Right forelimb (tissue), 1 donor: ENCODE data around the gene MAP4.
"Not testable (repeated sequence)": the region's sequence is repeated elsewhere in the genome, so short reads cannot be mapped to it uniquely, and the experiment has no call there.

Experiments used
- DNase-seq: peaks from one replicate; pipeline ENCODE4 v3.0.0-alpha.2; 2018

MAP4 gene

DNA sequence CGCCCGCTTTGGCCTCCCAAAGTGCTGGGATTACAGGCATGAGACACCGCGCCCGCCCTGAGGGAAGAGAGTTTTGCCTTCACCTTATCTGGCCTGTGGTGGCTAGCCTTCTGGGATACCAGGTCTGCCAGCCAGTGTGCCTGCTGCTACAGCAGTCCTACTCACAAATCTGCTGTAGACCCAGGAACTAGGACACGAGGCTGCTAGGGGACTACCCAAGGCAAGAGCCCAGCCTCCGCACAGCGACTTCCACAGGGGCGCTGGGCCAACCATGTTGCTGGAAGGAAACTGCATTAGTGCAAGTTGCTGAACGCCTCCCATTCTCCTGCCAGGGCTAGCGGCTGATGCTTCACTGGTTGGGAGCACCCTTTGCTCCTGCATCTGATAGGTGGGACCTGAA, 159.5 kb downstream of the MAP4 start:
- DNase-seq = no peak

DNA sequence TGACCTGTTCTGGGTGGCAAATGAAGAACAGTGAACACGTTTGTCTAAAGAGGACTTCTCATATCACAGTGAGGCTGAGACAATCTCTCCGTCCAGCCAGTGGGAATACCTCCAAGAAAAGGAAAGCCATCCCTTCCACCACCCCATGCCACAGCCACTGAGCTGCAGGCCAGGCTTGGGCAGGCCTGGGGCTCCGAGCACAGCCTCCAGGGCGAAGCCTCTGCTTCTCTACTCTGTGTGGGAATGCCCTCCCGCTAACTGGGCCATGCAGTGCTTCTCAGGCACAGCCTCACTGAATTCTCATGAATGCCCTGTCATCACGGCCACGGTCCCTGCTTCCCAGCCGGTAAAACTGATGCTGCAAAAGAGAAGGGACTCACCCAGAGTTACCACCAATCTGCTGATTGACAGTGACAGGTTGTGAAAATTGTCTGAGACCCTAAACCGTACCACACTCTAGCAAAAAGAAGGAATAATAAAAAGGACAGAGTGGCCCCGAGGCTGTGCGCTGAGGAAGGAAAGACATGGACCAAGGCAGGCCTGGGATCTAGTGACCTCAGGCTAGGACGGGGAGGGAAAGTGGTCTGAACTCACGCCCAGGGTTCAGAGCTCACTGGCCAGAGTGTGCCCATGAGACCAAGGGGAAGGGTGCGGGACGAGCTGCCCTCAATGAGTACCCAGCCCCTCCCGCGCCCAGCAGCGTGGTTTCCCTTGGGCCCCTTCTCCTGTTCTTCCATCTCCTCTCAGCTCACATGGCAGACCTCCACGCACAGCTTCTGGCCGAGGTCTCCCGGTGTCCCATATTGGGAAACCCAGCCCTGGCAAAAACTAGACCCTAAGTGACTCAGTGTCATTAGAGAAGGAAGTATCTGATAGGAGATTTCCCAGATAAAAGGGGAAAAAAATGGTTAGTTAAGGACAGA, 160.5 kb downstream of the MAP4 start:
- no peak for DNase-seq

DNA sequence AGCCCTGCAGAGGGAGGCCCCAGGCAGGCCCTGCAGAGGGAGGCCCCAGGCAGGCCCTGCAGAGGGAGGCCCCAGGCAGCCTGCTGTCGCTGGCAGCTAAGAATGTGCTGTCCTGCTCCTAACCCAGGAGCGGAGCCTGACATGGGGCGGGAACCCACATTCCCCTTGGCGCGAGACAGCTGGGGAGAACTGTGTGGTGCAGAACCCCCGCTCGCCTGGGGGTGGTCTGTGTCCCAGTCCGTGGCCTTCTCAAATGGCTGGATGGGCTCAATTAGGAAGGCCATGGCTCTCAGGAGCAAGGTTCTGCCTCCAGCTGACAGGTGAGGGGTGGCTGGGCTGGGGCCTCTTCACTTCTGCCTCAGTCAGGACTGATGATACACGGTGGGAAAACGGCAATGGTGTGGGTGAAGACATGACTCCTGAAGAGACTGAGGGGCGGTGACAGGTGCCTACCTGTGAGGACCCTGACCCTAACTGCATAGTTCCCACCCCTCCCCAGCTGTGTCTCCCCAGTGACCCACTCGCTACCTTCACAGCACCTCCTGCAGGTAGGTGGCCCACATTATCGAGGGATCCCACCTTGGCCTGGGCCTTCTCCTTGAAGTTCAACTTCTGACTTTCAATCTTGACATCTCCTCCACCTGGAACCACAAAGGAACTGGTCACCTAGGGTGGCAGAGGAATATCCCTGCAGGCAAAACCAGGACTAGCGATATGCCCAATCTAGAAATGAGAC, 161.3 kb downstream of the MAP4 start:
- DNase-seq = no peak

DNA sequence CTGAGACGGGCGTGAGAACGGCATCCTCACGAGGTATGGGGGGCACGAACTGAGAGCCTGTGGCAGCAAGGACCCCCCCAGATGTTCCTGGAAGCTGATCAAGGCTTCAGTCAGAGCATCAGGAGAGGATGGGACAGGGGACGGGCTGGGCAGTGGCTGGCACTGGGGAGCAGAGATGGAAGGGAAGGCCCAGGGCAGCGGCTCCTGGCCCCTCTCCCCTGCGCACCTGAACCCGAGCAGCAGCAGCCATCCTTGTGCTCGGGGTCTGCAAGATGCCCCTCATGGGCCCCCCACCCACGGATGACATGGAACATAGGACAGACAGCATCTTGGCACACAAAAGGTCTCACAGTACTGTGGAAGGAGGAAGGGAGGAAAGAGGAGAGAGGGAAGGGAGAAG, 161.9 kb downstream of the MAP4 start:
- DNase-seq = no peak

DNA sequence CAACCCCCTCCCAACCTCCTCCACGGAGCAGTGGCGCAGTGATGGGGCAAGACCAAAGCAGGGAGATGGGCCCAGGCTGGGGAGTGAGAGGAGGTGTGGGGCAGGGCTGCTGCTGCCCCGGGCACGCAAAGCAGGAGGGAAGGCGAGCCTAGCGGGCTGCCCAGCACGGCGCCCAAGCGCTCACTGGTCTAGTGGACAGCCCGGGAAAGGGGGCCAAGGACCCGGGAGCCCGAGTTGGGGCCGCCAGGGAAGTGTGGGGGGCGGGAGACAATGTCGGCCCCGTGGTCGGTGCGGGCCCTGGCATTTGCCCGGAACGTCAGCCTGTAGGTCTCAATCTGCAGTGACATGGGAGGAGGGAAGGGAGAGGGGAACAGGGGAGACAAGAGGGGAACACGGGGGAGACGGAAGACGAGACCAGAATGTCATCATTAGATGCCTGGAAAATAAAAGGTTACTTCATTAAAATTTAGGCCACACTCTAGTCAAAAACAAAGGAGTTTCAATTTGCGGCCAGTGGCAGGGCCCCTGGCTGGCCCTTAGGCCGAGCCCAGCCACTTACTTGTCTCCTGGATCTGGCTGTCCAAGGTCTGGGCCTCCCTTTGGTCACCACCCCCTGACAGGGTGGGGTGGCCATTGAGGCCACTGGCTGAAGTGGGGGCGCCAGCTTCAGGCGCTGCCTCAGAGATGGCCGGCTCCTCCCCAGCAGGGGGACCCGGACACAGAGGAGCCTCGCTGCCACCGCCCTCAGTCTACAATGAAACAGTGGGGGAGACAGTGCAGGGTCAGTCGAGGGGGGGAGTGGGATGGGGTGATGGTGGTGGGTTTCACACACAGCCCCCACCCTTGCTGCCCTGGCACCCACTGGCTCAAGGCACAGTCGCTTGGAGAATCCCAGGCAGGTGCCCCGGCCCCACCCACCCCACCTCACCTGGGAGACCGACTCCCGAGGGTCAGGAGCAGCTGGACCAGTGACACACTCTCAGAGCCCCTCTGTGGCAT, 163.3 kb downstream of the MAP4 start:
- no peak for DNase-seq

DNA sequence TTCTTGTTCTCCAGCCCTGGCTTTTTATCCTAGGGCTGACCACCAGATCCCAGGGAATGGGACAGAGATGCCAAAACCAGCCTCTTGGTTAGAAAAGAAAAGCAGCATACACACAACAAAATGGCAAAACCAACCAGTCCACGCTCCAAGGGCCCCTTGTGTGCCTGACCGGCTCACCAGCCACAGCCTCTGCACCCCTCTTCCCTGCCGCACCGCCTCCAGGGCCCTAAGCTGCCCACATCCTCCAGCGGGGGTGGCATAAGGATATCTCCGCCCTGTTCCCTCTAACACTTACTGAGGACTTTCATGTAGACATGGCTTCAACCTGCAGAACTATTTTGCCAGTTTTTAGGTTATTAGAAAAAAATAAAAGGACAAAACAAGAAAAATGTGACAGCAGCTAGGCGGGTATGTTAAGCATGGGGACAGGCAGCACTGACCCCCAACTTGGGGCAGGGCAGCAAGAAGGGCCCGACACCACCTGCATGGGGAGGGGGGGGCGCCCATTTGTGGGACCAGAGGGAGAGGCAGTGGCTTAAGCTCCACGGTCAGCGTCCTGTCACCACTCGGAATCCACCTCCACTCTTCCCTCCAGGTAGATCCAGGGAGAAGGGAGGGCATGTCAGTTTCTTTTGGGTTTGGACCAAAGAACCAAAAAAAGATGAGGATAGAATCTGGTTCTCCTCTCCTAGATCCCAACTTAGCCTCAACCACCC, 164.2 kb downstream of the MAP4 start:
- DNase-seq = no peak

DNA sequence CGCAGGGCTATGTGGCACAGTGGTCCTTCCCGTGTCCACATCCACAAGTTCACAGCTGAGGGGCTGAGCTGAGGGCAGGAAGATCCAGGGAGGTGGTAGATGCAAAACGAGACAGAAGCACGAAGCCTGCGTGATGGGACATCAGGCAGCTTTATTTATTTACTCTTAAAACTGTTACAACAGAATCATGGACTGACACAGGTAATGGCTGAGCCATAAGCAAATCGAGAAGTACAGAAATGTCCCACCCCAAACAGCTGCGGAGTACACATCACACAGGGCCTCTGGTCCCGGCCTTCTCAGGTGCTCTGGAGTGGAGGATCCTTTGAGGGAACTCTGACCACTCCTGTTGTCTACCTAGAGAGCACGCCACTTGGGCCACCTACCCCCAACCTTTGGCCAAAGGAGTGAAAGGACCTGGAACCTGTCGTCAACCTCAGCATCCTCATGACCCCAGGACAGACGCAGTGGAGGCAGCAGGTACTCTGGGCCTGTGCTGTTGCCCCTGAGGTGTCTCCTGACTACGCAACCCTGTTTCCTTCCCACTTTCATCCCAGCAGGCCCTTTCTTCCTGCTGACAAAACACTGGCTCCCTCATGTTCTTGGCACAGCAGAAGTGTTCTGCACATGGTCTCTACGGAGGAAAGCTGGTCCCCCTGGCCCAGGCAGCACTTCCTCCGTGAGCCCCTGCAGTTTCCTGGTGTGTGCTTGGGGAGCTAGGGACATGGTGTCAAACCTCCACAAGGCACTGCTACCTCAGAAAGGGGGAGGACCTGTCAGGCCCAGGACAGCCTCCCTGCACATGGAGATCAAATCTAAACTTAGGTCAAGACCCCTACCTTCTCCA, 165.4 kb downstream of the MAP4 start:
- no peak for DNase-seq

DNA sequence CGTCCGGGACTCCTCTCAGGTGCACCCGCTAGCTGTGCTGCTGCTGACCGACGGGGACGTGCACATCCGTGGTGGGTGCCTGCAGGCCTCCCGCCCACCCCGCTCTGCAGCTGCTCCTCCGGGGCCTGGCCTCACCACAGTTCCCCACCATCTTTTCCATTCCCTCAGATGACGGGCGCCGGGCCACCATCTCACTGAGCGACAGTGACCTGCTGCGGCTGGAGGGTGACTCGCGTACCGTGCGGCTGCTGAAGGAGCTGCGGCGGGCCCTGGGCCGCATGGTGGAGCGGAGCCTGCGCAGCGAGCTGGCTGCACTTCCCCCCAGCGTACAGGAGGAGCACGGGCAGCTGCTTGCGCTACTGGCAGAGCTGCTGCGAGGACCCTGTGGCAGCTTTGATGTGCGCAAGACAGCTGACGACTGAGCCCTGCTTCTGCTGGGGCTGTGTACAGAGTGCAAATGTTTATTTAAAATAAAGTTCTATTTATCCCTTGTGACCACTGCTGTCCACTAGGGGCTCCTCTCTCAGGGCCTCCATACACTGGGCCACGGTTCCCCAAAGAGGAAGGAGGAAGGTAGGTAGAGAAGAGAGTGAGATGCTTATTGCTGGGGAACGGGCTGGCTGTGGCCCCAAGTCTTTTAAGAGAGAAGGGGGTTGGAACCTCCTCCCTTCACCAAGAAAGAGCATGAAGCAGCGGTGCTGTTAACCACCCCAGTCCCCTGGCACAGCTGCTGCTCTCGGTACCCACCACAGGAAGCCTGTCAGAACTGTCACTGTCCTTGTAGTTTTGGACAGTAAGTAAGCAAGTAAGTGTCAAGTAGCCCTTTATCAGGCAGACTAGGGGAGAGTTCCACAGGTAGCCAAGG, 166.3 kb downstream of the MAP4 start:
- no peak for DNase-seq

DNA sequence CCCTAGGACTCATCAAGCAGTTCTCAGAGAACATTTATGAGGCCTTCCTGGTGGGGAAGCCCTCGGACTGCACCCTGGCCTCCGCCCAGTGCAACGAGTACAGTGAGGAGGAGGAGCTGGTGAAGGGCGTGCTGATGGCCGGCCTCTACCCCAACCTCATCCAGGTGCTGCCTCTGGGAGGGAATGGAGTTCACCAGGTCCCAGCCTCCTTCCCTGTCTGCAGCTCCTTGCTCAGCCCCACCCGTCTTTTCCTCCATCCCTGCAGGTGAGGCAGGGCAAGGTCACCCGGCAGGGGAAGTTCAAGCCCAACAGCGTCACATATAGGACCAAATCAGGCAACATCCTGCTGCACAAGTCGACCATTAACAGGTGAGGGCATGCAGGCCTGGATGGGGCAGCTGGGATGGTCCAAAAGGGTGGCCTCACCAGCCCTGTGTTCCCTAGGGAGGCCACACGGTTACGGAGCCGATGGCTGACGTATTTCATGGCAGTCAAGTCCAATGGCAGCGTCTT, 167.0 kb downstream of the MAP4 start:
- no peak for DNase-seq

DNA sequence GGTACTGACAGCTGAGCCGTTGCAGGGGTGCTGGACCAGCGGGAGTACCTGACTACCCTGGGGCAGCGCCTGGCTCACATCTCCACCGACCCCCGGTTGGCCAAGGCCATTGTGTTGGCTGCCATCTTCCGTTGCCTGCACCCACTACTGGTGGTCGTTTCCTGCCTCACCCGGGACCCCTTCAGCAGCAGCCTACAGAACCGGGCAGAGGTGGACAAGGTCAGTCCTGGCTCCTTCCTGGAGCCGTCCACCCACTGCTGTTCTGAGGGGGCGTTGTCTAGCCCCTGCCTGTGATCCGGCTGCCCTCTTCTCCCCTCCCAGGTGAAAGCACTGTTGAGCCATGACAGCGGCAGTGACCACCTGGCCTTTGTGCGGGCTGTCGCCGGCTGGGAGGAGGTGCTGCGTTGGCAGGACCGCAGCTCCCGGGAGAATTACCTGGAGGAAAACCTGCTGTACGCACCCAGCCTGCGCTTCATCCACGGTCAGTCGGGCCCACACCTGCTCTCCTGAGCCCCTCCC, 167.6 kb downstream of the MAP4 start:
- DNase-seq = no peak

DNA sequence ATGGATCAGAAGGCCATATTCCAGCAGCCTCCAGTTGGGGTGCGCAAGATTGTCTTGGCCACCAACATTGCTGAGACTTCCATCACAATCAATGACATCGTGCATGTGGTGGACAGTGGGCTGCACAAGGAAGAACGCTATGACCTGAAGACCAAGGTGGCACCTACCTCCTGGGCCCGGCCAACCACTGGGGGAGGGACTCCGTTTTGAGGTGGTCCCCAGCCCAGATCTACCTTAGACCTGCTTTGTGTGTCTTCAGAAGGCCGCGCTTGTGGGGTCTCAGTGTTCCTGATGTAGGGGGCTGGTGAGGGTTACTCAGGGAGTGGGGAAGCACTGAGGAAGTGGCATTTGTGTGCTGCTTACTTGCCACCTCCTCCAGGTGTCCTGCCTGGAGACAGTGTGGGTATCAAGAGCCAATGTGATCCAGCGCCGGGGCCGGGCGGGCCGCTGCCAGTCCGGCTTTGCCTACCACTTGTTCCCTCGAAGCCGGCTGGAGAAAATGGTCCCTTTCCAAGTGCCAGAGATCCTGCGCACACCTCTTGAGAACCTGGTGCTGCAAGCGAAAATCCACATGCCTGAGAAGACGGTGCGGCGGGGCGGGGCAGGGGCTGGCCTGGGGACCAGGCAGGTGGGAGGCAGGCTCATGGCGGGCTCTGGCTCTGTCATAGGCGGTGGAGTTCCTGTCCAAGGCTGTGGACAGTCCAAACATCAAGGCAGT, 168.3 kb downstream of the MAP4 start:
- no peak for DNase-seq

DNA sequence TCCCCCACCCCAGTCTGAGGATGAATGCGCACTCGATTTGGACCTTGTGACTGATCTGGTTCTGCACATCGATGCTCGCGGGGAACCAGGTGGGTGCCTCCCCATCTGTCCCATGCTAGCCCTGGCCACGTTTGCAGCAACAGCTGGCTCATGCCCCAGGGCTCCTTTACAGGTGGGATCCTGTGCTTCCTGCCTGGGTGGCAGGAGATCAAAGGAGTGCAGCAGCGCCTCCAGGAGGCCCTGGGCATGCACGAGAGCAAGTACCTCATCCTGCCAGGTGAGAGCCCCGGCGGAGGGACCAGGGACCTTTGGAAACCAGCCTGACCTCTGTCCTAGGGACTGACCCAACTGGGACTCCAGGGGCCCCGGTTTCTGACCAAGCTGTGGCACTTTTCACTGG, 169.0 kb downstream of the MAP4 start:
- no peak for DNase-seq

DNA sequence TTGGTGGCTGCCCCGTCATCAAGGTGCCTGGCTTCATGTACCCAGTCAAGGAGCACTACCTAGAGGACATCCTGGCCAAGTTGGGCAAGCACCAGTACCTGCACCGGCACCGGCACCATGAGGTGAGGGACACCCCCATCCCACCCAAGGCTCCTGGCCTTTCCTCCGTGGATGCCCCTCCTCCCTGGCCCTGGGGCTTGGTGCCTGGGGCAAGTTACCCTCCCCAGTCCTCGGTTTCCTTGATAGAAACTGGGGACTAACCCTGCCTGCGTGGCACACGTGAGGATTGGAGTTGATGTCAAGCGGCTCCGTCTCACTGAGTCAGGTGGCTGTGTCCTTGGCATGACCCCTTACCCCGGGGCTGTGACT, 169.4 kb downstream of the MAP4 start:
- DNase-seq = no peak

DNA sequence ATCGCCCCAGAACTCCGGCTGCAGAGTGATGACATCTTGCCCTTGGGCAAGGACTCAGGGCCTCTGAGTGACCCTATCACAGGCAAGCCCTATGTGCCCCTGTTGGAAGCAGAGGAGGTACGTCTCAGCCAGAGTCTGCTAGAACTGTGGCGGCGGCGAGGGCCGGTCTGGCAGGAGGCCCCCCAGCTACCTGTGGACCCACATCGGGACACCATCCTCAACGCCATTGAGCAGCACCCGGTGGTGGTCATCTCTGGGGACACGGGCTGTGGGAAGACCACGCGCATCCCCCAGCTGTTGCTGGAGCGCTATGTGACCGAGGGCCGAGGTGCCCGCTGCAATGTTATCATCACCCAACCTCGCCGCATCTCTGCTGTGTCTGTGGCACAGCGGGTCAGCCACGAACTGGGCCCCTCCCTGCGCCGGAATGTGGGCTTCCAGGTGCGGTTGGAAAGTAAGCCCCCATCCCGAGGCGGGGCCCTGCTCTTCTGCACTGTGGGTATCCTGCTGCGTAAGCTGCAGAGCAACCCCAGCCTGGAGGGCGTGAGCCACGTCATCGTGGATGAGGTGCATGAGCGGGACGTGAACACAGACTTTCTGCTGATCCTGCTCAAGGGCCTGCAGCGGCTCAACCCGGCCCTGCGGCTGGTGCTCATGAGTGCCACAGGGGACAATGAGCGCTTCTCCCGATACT, 169.9 kb downstream of the MAP4 start:
- DNase-seq = no peak

DNA sequence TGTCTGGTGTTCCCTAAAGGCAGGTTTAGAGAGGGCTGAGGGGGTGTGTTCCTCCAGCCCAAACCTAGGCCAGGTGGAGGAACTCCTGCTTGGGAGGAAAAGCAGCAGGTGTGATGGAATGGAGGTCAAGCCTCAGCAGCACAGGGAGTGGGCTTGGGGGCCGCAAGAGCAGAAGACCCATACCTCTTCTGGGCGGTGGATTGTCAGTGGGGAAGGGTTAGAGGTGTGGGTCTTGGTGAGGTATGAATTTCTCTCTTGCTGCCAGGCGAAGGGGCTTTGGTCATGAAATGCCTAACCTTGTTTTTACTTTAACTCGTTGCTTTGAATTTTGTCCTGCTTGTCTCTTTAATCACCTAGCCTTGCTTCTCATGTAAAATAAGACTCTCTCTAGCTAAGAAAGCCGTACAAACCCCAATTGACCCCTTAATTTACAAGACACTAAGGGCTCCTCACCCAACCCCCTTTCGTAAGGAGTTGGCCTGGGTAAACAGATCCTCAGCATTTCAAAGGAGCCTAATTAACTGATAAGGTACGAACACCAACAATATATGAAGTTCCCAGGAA, 174.3 kb downstream of the MAP4 start:
- no peak for DNase-seq

DNA sequence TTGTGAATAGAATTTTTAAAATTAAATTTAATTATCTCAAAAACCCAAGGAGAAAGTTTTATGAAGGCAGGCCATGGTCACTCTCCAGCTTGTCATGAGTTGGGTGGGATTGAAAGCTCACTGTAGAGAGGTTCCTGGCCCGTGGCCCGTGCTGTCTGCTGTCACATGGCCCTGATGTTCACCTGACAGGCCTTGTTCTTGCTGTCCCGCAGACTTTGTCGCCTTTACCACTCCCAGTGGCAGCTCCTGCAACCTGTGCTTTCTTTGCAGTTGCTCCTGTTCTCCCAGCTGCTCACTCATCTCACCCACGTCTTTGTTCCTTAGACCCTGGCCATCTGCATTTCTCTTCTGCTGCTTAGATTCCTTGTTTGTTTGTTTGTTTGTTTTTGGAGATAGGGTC, 177.7 kb downstream of the MAP4 start:
- no peak for DNase-seq

DNA sequence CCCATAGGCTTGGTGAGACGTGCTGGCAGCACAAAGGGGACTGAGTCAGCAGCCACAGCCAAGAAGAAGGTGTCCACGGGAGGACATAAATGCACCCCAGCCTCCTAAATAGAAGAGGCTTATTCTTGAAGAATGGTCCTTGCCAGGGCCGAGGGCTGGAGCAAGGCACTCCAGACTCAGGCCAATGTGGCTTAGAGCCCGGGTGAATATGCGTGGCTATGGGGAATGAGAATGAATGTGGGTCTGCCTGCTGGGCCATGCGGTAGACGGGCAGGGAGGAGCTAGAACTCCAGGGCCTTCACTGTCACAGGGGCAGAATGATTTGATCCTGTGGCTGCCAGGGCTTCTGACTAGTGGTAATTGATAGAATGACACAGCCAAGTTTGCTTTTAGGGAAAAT, 179.2 kb downstream of the MAP4 start:
- DNase-seq = no peak

DNA sequence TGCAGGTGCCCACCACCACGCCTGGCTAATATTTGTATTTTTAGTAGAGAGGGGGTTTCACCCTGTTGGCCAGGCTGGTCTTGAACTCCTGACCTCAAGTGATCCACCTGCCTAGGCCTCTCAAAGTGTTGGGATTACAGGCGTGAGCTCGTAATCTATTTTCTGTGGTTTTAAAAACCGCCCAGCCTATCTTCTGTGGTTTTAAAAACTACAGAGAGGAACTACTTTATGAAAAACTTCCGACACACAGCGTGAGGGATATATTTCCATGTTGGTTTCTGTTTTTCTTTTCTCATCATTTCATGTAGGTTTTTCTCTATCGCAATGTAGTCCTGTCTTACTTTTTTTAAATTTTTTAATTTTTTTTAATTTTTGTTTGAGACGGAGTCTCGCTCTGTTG, 186.7 kb downstream of the MAP4 start:
- DNase-seq = not testable (repeated sequence)
